TTC549 (cell line): ENCODE measurements around the gene ADAMTS6.

Experiments
- FAIRE-seq: peaks from 2 replicates; lab custom pipeline; 2012; peaks lifted over from hg19 to GRCh38; lab: Jason Lieb, UNC

ADAMTS6 gene

DNA sequence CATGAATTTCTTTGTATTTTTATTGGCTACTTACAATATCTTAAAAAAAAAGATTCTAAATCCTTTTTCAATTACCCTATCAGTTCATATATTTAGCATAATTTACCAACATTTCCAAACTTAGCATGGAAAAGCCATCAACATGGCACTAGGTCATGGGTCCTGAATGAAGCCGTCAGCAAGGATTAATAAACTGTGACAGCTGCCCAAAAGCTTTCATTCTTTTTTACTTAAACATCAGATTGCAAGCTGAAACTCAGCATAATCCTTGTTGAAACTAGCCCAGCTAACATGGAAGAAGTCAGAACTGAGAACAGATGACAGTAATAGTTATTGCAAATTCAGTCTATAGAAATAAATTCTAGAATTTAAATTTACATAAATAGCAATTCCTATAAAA, 209.8 kb downstream of the ADAMTS6 start:
- no peak for FAIRE-seq

DNA sequence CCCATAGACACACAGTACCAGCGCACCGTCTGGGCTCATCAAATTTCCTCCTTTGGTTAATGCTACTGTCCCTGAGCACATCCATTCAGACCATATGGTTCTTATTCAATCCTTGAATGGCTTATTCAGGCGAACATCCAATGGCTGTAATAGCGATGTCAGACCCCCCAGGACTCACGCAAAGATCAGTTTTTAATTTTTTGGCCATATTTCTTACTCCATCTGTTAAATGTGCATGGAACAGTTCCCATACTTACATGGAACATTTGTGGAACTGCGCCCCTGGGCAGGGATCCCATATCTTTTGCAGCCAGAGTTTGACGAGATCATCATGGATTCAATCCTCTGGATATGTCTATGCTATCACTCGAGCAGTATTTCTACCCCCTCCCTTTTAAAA, 213.2 kb downstream of the ADAMTS6 start:
- no peak for FAIRE-seq

DNA sequence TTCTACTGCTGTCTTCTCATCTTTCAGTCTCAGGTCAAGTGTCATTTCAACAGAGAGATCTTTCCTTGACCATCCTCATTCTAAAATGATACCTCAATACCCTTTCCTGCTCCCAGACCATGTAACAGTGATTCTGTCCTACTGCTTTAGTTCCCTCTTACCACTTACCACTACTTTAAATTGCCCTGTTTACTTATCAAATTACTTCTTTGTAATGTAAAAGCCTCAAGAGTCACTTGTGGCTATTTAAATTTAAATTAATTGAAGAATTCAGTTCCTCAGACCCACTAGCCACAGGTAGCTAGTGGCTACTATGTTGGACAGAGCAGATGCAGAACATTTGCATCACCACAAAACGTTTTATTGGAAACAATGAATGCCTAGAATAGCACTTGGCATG, 217.3 kb downstream of the ADAMTS6 start:
- no peak for FAIRE-seq

DNA sequence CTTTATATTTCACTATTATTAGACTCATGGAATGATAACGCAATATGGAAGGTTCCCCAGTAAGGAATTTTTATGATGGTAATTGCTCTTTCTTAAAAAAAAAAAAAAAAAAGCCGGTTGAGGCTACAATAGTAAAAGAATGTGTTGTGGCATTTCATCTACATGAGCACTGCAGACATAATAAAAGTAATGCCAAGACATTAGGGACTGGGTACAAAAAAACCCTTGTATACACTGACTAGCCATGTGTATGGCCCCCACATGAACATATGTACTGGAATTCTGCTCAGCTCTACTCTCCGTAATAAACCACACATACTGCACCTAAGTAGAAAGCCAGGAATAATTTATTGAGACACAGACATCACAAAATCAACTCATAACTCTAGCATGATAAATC, 218.4 kb downstream of the ADAMTS6 start:
- no peak for FAIRE-seq

DNA sequence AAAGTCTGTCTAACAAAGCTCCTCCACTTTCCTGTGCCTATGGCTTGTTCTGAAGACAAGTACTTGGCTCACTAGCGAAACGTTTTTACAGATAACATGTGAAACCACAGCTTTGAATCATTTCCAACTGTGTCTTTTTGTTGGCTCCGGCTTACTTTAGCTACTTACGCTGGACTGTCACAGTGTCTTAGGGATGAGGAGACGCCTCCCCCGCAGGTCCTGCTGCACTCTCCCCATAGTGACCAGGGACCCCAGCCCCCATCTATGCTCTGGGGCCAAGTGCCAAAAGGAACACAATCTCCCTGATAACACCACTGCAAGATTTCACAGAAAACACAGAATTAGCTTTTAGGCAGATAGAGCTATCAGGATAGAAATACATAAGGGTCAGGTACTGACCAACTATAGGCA, 219.1 kb downstream of the ADAMTS6 start:
- no peak for FAIRE-seq

DNA sequence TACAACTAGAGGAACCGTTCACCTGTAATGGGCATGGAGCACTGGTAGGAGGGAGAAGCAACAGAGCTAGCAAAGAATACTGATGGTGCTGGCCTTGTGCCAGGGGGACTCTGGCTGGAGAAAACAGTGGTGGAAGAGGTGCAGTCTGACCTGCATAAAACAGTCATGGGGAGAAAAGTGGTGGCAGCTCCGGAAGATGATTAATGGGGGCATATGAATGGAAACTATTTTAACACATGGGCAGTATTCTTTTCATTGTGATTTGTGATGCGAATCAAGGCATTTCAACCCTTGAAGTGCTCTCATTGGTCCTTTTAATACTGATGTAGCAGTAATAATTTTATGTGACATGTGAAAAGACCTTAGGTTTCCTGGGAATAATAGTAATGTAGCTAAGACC, 219.6 kb downstream of the ADAMTS6 start:
- FAIRE-seq = no peak

DNA sequence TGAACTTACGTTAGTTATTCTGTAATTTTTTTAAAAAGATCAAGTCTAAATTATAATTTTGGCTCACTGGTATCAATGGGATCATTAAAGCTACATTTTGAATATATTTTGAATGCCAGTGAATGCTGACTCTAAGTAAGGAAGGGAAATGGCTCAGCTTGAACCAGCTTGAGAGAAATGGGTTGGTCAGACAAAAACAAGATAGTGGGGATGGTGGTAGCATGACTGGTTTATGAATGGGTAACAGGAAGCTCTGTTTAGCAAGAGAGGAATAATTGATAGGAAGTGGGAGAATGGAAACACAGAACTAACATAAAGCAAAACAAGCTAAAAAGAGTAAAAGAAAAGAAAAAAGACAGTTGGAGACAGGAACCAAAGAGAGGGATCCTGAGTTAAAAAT, 220.2 kb downstream of the ADAMTS6 start:
- FAIRE-seq = no peak

DNA sequence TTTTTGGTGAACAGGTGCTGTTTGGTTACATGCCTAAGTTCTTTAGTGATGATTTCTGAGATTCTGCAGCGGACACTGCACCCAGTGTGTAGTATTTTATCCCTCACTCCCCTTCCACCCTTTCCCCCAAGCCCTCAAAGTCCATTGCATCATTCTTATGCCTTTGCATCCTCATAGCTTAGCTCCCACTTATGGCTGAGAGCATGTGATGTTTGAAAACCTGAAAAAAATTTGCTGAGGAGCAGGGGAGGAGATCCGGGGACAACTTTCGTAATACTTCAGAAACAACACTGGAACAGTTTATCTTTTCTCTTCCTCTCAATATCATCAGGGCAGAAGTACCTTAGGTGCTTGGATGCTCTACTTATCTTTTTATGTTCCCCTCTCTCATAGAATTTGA, 226.4 kb downstream of the ADAMTS6 start:
- FAIRE-seq = no peak

DNA sequence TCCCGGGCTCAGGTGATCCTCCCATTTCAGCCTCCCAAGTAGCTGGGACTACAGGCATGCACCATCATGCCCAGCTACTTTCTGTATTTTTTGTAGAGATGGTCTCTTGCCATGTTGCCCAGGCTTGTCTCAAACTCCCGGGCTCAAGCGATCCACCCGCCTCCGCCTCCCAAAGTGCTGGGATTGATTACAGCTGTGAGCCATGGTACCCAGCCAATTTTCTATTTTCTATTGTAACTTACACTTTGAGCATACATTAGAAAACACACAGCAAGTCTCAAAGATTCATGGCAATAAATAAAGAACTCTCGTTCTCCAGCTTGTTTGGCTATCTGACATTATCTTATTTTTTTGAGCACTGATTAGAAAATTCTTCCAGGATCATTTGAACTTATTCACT, 228.7 kb downstream of the ADAMTS6 start:
- no peak for FAIRE-seq

DNA sequence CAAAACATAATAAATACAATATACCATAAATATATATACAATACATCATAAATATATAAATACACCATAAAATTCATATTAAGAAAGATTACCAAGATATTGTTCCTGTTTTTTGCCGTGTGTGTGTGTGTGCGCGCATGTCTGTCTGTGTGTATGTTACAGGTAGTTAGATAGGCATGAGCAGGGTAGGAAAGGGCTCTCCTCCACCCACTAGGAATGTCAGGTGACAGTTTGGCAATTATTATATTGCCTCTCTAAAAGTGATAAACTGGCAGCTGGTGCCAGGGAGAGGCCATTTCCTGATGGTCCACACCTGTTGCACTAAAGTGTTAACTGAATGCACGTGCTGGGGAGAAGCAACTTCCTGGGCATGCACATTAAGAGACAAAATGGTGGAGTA, 232.8 kb downstream of the ADAMTS6 start:
- no peak for FAIRE-seq

DNA sequence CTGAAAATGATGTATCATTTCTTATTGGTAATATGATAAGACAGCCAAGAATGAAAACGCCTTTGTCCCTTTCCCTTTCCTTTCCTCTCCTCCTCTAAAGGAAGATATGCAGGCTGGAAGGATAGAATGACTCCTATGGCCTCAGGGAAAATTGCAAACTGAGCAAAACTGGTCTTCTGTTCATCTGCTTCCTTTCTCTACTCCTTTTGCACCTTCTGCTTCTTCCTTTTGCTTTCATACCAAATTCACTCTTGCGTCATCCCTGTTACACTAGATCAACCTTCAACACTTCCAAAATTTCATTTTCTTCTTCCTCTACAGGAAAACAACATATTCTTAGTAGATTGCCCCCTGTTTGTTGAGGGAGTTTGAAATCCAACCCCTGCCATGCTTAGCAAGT, 234.1 kb downstream of the ADAMTS6 start:
- FAIRE-seq = no peak

DNA sequence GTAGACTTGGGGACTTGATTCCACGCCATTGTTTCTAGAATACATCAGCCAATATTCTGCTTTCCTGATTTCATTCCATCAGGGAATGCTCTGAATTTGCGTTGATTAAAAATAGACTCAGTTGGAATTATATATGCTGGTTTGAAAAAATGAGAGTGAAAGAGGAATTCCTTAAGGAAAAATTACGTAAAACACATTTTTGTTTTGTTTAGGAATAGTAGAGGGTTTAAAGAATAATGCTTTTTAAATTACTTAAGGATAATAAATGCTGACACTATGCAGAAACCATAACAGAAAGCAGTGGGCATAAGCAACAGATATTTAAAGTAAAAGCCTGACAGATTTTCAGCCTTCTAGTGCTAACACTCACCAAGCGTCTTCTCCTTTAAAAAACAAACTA, 235.0 kb downstream of the ADAMTS6 start:
- FAIRE-seq = no peak

DNA sequence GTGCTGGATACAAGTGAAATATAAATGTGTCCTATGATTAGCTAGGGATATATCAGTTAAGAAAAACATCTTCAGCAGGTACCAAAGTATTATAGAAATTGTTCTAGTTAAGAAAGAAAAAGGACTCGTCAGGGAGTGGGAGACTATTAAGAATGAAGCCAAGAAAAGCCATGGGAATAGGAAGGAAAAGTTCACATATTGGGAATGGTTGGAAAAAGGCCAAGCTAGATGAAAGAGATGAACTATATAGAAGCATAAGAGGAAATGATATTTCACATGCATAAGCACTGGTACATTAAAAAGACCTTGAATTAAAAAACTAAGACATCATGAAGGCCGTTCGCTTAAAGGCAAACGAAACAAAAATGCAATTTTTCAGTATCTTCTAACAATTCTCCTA, 237.7 kb downstream of the ADAMTS6 start:
- no peak for FAIRE-seq

DNA sequence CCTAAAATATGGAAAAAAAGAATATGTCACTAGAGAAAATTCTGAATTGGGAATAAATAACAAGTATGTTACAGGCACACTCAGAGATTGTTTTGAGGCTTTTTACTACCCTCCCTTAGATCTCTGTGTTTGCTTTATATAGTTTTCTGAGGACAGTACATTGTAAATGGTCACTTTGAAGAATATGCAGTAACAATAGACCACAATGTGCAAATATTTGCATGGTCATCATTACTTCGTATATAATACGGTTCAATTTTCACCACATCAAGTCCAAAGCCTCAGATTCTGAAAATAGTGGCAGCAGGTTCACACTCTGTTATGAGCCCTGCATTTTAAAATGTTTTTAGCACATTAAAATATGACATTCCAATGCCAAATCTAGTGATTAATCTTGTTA, 238.6 kb downstream of the ADAMTS6 start:
- FAIRE-seq = no peak

DNA sequence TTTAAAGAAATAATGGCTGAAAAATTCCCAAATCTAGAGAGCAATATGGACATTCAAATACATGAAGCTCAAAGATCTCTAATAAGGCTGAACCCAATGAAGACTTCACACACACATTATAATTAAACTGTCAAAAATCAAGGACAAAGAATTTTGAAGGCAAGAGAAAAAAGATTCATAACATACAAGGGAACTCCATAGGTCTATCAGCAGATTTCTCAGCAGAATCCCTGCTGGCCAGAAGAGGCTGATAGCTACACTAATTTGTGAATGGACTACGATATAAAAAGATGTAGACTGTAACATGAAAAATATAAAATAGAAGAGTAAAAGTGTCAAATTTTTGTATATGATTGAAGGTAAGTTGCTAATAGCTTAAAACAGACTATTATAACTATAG, 251.9 kb downstream of the ADAMTS6 start:
- FAIRE-seq = no peak

DNA sequence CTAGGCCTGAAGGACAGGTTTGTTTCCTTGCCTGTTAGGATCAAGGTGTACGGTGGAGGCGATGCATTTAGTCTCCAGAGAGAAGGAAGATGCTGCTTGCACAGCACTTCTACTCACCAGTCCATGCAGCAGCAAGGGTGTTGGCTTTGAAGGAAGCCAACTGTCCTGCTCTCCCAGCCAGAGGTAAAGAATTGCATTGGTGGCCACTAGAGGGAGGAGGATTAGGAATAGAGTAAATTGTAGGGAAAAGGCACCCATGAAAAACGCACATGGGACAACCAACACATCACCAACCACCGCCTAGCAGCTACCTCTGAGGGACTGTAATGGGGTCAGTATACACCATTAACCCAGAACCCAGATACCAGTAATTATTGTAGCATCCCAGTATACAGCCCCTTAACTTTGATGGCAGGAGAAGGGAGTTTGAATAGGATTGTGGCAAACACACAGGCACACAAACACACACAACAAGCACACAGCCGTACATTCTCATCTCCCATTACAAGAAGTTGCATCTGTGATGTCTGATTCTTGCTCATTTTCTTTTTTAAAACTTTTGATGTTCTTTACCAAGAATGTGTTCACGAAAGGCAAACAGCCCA, 267.7 kb downstream of the ADAMTS6 start:
- FAIRE-seq = no peak

DNA sequence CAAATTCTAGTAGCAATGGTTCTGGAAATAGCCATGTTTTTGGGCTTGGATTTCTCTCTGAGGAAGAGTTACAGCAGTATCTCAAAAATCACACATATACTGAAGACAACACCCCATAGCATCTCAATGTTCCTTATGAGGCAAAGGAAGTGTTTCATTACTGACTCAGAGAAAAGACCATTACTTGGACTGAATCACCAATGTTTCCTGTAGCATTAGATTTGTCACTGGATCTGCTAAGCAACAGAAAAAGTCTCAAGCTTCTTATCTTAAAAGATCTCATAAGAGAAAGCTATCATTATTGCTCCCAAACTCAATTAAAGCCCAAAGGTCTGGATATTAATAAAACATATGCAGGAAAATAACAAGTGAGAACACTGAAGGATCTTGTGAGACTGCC, 272.4 kb downstream of the ADAMTS6 start:
- FAIRE-seq = no peak

DNA sequence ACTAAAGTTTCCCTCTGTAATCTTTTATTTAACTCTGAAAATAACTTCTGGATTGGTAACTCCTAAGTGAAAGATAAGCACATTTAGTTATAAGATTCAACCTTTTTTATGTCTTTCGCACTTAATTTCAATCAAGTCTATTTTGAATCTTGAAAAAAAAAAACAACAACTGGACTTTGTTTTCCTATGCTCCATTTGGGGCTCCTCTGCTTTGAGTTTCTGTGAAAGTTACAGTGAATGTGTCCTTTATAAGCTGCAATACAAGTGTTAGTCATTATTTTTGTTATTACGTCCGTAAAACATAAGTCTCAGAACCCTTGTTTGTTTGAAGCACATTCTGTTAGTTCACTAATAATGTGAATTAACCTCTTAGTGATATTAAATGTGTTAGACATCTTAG, 276.8 kb downstream of the ADAMTS6 start:
- FAIRE-seq = no peak

DNA sequence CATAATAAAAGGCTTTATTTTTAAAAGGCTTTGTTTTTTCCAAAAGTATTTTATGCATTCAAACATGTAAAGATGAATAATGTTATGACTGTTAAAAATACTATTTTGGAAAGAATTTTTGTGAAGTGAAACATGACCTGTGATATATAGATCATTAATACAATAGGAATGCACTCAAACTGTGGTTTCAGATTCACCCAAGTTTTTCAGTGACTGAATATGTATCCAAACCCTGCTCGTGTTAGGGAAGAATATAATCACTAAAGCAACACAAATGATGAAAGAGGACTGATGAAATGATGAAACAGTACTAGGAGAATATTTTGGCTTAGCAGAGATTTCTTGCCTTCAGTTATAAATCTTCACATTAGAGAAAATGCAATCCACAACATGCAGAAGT, 278.0 kb downstream of the ADAMTS6 start:
- no peak for FAIRE-seq

DNA sequence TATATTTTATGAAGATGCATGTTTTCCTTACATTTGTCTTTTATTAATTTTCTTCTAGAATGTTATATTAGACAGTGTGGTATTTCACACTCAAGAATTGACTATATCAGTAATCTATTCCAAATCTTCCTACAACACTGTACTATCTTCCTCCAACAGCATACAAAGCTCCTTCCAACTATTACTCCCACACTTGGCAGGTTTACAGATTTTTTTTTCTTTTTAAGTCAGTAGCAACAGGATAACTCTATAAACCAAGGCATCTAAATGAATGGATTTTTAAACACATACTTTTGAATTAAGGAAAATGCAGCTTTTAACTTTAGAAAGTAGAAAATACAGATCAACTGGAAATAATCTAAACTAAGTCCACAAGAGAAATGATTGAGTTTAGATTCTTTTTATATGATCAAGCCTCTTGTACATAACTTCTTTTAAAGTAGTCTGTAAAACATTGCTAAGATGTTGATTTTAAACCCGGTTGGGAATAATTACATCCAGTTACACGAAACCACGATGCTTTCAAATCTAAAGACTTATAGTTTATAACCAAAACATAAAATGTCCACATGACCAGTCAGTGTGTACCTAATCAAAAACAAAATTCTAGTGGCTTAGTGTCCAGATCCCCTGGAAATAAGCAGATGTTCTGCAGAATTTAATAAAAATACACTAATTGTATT, 281.6 kb downstream of the ADAMTS6 start:
- peak; percentile 64 for FAIRE-seq

DNA sequence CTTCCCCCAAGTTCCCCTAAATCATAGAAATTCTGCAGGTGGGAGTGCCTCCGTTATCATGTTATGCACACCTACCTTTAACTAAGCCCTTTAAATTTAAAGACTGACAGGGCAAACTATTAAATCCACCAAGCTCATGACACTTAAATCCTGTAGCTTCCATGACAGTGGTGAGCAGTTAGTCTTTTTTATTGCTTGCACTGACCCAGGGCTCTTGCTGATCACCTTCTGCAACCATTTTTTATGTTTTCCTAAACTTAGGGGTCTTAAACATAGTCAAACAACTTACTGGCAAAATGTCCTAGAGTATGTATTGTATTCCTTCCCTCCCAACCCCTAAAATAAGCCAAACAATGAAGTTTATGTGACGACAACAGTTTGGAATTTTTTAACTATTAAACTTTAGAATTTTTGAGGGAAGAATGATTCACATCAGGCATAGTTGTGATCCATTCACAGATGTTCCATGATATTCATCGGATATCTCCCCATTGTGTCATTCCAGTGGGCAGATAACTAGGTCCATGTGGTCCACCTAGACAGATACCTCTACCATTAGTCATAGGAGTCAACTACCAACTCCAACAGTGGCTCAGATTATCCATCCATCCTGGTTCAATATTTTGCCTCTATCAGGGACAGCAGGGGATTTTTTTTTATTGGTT, 283.1 kb downstream of the ADAMTS6 start:
- peak; percentile 34 for FAIRE-seq

DNA sequence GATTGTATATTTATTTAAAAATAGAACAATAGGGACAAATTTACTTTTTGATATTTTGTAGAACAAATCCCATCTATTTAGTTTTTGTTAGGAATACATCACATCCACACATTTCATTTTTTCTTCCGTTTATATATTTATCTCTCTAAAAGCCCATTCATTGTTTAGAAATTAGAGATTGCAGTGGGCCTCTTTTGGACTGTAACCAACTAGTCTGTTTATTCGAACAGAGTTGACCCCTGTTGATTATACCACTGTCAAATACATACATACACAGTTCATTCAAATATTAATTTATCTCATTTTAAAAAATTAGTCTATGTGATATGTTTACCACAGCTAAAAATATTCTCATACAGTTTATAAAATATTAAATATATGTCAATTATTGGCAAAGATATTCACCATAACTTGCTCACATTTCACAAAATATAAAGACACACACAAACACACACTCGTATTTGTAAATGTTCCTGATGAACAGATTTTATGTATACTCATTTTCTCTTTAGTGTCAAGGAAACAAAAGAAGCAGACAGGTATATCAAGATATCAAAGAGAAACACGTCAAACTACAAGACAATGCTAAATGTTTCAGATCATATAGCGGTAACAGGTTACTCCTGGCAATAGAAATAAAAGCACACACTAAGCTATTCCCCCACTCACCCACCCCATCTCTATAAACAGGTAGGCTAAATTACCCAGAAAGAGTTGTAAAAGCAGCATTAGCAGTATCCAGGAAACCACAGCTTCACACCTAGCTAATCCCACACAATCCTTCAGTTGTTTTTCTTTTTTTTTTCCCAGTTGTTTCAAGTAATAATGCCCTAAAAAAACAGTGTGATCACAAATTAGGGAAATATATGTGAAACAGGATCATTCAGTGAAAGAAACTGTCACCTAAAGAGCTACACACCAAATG, 283.9 kb downstream of the ADAMTS6 start:
- peak; percentile 7 for FAIRE-seq

DNA sequence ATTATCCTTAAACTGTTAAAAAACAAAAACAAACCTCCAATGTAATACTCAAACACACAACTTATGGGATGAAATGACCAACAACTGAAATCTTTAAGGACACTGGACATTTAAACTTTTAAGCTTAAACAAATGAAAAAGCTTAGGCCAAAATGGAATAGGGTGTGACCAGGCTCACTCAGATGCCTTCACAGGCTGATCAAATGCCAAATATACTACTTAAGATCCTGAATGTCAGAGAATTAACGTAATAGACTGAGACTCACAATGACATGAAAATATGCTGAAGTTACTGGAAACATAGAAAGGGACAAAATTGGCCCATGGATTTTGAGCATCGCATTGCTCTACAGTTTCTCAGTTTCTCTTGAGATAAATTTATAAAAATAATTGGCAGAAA, 286.8 kb downstream of the ADAMTS6 start:
- no peak for FAIRE-seq
